Astrocyte (in vitro differentiated cells and primary cell): ENCODE data around the gene SYCP1.

Source experiments
- CTCF ChIP-seq: IDR thresholded peaks from 2 replicates; pipeline ENCODE4 v1.5.1; 2011; ENCODE audit warnings: low read depth, mild to moderate bottlenecking, inconsistent platforms, low read length, moderate library complexity; ENCODE audit not compliant: insufficient read depth
- EZH2 ChIP-seq: IDR thresholded peaks from 2 replicates; pipeline ENCODE4 v1.6.1; 2012; ENCODE audit warnings: mild to moderate bottlenecking, low read length, inconsistent platforms; ENCODE audit not compliant: insufficient read depth

DNA sequence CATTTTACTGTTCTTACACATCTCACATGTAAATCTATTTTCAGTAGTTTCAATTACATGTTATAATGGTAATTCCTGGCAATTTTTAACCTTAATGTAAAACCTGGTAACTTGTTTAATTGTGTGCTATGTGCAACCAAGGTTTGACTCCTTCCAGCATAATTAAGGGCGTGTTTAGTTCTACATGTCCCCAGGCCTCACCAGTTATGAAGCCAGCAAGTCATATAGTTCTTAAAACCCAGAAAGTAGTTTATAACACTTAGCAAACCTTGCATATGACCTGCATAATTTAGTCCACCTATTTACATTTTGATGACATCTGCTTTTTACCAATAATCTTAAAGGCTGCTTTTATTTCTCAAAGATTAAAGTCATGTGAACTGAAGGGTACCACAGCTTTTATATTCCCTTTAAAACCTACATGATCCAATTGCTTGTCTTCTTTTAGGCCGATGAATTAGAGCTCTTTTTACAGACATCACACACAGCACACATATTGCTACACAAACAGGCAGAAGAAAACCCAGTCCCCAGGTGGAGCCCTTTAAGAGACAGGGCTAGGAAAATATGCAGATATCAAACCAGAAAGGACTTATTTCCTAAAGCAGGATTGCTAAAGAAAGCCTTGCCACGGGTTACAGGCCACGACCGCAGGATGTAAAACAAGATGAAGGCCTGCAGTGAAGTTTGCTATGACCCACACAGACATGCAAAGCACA lies 23.2 kb upstream of the SYCP1 start:
- TF ChIP-seq CTCF (no peak), EZH2 (no peak)
